ENCODE measurements around the gene PRKCE.

DNA sequence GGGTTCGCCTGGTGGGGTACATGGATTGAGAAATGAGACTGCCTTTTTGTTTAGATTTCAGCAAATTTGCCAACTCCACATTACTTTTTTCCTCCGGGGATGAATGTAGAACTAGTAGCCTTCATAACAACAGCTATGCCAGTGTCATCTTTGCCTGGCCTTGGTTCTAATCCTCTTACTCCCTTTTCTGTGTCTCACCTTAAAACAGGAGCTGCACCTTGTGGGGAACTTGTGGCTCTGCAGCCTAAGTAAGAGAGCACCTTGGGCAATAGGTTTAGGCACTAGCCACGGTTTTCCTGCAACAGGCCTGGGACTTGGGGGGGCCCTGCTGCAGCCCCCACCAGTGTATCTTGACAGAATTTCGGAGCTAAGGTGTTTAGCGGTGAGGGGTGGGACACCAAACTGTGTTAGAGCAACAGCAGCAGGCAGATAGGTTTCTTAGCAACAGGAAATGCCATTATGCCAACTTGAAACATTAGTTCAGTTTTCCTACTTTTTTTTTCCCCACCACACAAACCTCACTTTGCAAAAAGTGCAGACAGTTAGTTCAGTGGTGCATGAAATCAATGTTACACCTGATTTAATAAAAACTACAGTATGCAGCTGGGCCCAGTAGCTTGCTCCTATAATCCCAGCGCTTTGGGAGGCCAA, 173.7 kb downstream of the PRKCE start:
- TF ChIP-seq CTCF (conservative IDR thresholded peaks at IDR 0.05; ENCODE audit: low read length) = 0 out of 2 replicates have a peak, but pooled peaks have one; percentile 23
- TF ChIP-seq EZH2phosphoT487 (IDR thresholded peaks at IDR 0.05; ENCODE audit: borderline replicate concordance, low read depth, low read length) = no peak

Data from OCI-LY7 (cell line).